K562 (cell line): Measurements from ENCODE around the gene FOXR1. TPM values are rescaled to one million over a fixed set of nuclear protein-coding genes. Genes with fewer than 3 reads are reported as not detected.

Source experiments
- ATAC-seq: fragments of 200-7000 bp; cut with Tn5 transposase; 3 replicates; pipeline ENCODE4 v1.9.1; 2020; ENCODE audit warnings: moderate library complexity
- BruUV-seq: library from RNA; stranded (reverse); fragments of 400-500 nt; replicated peaks from 2 replicates; lab custom pipeline; 2021; lab: Mats Ljungman, UMichigan
- CTCF ChIA-PET: fragments of 300-600 bp; formaldehyde crosslinking; extraction: SDS; loops from one replicate; lab custom pipeline; 2021; ENCODE audit warnings: low intra/inter-chr PET ratio; lab: Yijun Ruan, JAX
- POLR2A ChIA-PET: fragments of 300-600, 350-650 bp; sonication (Branson Sonifier 250); formaldehyde crosslinking; extraction: SDS; loops from one replicate; lab custom pipeline; 2021; ENCODE audit warnings: antibody characterized with exemption, inconsistent platforms; lab: Yijun Ruan, JAX
- DNase-seq, 4 experiments: peaks; one replicate each; pipeline versions ENCODE4 v3.0.0 to v3.0.0-alpha.2; 2011 to 2018; ENCODE audit warnings: low spot score in 3 of 4, mixed read lengths in 3 of 4; ENCODE audit errors: extremely low read depth in 1 of 4
- FAIRE-seq: peaks from 2 replicates; lab custom pipeline; 2011; peaks lifted over from hg19 to GRCh38; lab: Jason Lieb, UNC
- H2AFZ ChIP-seq: 2 replicates; pipeline ENCODE4 v1.6.0; 2011; ENCODE audit warnings: low read depth, low read length, control low read depth, inconsistent platforms
- H3K27ac ChIP-seq: fragments of 200-600 bp; 3 replicates; pipeline ENCODE4 v1.8.0; 2011; ENCODE audit warnings: low read depth, mild to moderate bottlenecking, control low read depth, inconsistent platforms, low read length, moderate library complexity, mixed read lengths; ENCODE audit errors: extremely low read depth
- H3K27me3 ChIP-seq, 2 experiments: fragments of 300-600 bp in 1 of 2; 2 replicates in 1 of 2; 3 replicates in 1 of 2; pipeline versions ENCODE4 v1.6.0 to v1.8.0; 2011; ENCODE audit warnings: inconsistent platforms in 2 of 2, low read length in 2 of 2, mild to moderate bottlenecking in 1 of 2, mixed read lengths in 1 of 2, moderate library complexity in 1 of 2; ENCODE audit not compliant: control insufficient read depth in 2 of 2, insufficient read depth in 2 of 2
- H3K36me3 ChIP-seq: fragments of 300-600 bp; 3 replicates; pipeline ENCODE4 v1.8.0; 2011; ENCODE audit warnings: mild to moderate bottlenecking, low read length, inconsistent platforms; ENCODE audit not compliant: control insufficient read depth, insufficient read depth
- H3K4me1 ChIP-seq, 2 experiments: fragments of 200-600 bp in 1 of 2; replicated peaks in 1 of 2; 2 replicates in 1 of 2; 3 replicates in 1 of 2; pipeline versions ENCODE4 v1.5.1 to v1.8.0; 2011; ENCODE audit warnings: inconsistent platforms in 2 of 2, low read length in 2 of 2, mild to moderate bottlenecking in 1 of 2, mixed read lengths in 1 of 2, moderate library complexity in 1 of 2; ENCODE audit not compliant: control insufficient read depth in 2 of 2, insufficient read depth in 2 of 2
- H3K4me2 ChIP-seq: 2 replicates; pipeline ENCODE4 v1.6.1; 2011; ENCODE audit warnings: low read length, control low read depth, inconsistent platforms, mixed read lengths; ENCODE audit not compliant: insufficient read depth
- H3K4me3 ChIP-seq: fragments of 200-600 bp; sonication (generic), shearing (Covaris generic); 2 replicates; pipeline ENCODE4 v1.5.1; 2016; ENCODE audit warnings: control low read depth, inconsistent platforms
- H3K79me2 ChIP-seq: fragments of 200-600 bp; 3 replicates; pipeline ENCODE4 v1.8.0; 2011; ENCODE audit warnings: low read length, inconsistent platforms; ENCODE audit not compliant: control insufficient read depth, insufficient read depth
- H3K9ac ChIP-seq, 2 experiments: 2 replicates each; pipeline versions ENCODE4 v1.6.0 to v1.6.1; 2011; ENCODE audit warnings: low read depth in 2 of 2, low read length in 2 of 2, control low read depth in 1 of 2, inconsistent platforms in 1 of 2, mild to moderate bottlenecking in 1 of 2, mixed read lengths in 1 of 2; ENCODE audit not compliant: insufficient read depth in 1 of 2
- H3K9me1 ChIP-seq: one replicate; pipeline ENCODE4 v1.6.0; 2011; ENCODE audit warnings: inconsistent platforms, mild to moderate bottlenecking, low read length, moderate library complexity; ENCODE audit not compliant: control insufficient read depth, insufficient read depth
- H3K9me3 ChIP-seq: replicated peaks from 2 replicates; pipeline ENCODE4 v1.5.1; 2011; ENCODE audit warnings: low read depth, low read length, inconsistent platforms; ENCODE audit not compliant: control insufficient read depth, insufficient read depth
- H4K20me1 ChIP-seq: replicated peaks from 2 replicates; pipeline ENCODE4 v1.6.1; 2011; ENCODE audit warnings: low read length, inconsistent platforms, mixed read lengths; ENCODE audit not compliant: control insufficient read depth, insufficient read depth
- ASH1L ChIP-seq: fragments of 450-650 bp; IDR thresholded peaks from 2 replicates; pipeline ENCODE4 v1.6.1; 2018; ENCODE audit warnings: borderline replicate concordance, mild to moderate bottlenecking, low read depth; ENCODE audit not compliant: partially characterized antibody
- CREM ChIP-seq: IDR thresholded peaks from 2 replicates; pipeline ENCODE4 v1.6.1; 2014; ENCODE audit warnings: antibody characterized with exemption, low read depth
- ERF ChIP-seq: fragments of 450-650 bp; formaldehyde crosslinking; IDR thresholded peaks from 2 replicates; pipeline ENCODE4 v1.4.0; 2020; ENCODE audit warnings: mild to moderate bottlenecking, mixed read lengths
- FOXA3 ChIP-seq, 2 experiments: fragments of 450-650 bp in 1 of 2; sonication (generic) in 1 of 2; formaldehyde crosslinking; IDR thresholded peaks in 1 of 2; conservative IDR thresholded peaks in 1 of 2; 2 replicates each; pipeline versions ENCODE4 v1.4.0 to v1.8.0; 2020 to 2022; ENCODE audit warnings: mild to moderate bottlenecking in 2 of 2, missing genetic modification reagents in 1 of 2
- GATA2 ChIP-seq: sonication (generic); formaldehyde crosslinking; IDR thresholded peaks from 2 replicates; pipeline ENCODE4 v1.4.0; 2020; ENCODE audit warnings: mild to moderate bottlenecking, missing genetic modification reagents
- HDAC2 ChIP-seq: fragments of 450-650 bp; IDR thresholded peaks from 2 replicates; pipeline ENCODE4 v1.6.1; 2016; ENCODE audit warnings: mild to moderate bottlenecking
- ID3 ChIP-seq, 2 experiments: fragments of 250-450 bp in 1 of 2; fragments of 450-650 bp in 1 of 2; sonication (Bioruptor Pico) in 1 of 2; IDR thresholded peaks; 2 replicates each; pipeline versions ENCODE4 v1.6.1 to v1.8.0; 2016 to 2021; ENCODE audit warnings: mild to moderate bottlenecking in 2 of 2, moderate library complexity in 2 of 2, missing compliant biosample characterization in 1 of 2, missing genetic modification characterization in 1 of 2
- JUND ChIP-seq, 2 experiments: IDR thresholded peaks; 2 replicates in 1 of 2; 3 replicates in 1 of 2; pipeline ENCODE4 v1.6.1; 2011; ENCODE audit warnings: borderline replicate concordance in 2 of 2, low read depth in 2 of 2, low read length in 2 of 2, improper control_type of control experiment in 1 of 2, missing biosample characterization in 1 of 2, missing genetic modification characterization in 1 of 2, missing genetic modification reagents in 1 of 2
- MAFG ChIP-seq: fragments of 450-650 bp; conservative IDR thresholded peaks from 2 replicates; pipeline ENCODE4 v1.6.1; 2016; ENCODE audit warnings: missing genetic modification characterization, missing compliant biosample characterization
- NELFE ChIP-seq: IDR thresholded peaks from 2 replicates; pipeline ENCODE4 v1.6.1; 2011; ENCODE audit warnings: mild to moderate bottlenecking; ENCODE audit not compliant: insufficient read depth, insufficient read length
- NR2C2 ChIP-seq, 2 experiments: fragments of 200-800 bp in 1 of 2; sonication (Bioruptor generic) in 1 of 2; sonication (generic) in 1 of 2; formaldehyde crosslinking in 1 of 2; IDR thresholded peaks; 2 replicates each; pipeline versions ENCODE4 v1.6.1 to v1.8.0; 2016 to 2022; ENCODE audit warnings: mild to moderate bottlenecking in 1 of 2, missing compliant biosample characterization in 1 of 2, missing genetic modification characterization in 1 of 2, missing genetic modification reagents in 1 of 2
- SMARCA4 ChIP-seq: fragments of 450-650 bp; IDR thresholded peaks from 2 replicates; pipeline ENCODE4 v1.6.1; 2016
- SMARCB1 ChIP-seq: IDR thresholded peaks from 2 replicates; pipeline ENCODE4 v1.6.1; 2011; ENCODE audit warnings: improper control_type of control experiment, low read depth; ENCODE audit not compliant: insufficient read length
- TARDBP ChIP-seq: fragments of 450-650 bp; IDR thresholded peaks from 2 replicates; pipeline ENCODE4 v1.6.1; 2016
- ZEB2 ChIP-seq: fragments of 450-650 bp; IDR thresholded peaks from 2 replicates; pipeline ENCODE4 v1.6.1; 2016
- ZNF146 ChIP-seq: IDR thresholded peaks from one replicate; pipeline ENCODE4 v1.6.1; 2018; ENCODE audit warnings: missing compliant biosample characterization; ENCODE audit not compliant: unreplicated experiment
- ZNF280B ChIP-seq: fragments of 250-450 bp; sonication (Bioruptor Pico); IDR thresholded peaks from 2 replicates; pipeline ENCODE4 v1.5.1; 2021; ENCODE audit warnings: mild to moderate bottlenecking
- ZNF431 ChIP-seq: sonication (generic); formaldehyde crosslinking; IDR thresholded peaks from 2 replicates; pipeline ENCODE4 v1.8.0; 2022; ENCODE audit warnings: mild to moderate bottlenecking, missing genetic modification reagents
- ZNF57 ChIP-seq: fragments of 450-650 bp; formaldehyde crosslinking; IDR thresholded peaks from 2 replicates; pipeline ENCODE4 v1.4.0; 2020; ENCODE audit warnings: mild to moderate bottlenecking, moderate library complexity
- ZNF77 ChIP-seq: fragments of 250-450 bp; sonication (Bioruptor Pico); IDR thresholded peaks from 2 replicates; pipeline ENCODE4 v1.5.0; 2020
- ZNF785 ChIP-seq: fragments of 250-450 bp; sonication (Bioruptor Pico); IDR thresholded peaks from 2 replicates; pipeline ENCODE4 v1.4.0; 2020; ENCODE audit warnings: mild to moderate bottlenecking
- ZSCAN29 ChIP-seq: fragments of 450-650 bp; IDR thresholded peaks from 2 replicates; pipeline ENCODE4 v1.6.1; 2017
- WGBS: fragments of 100-300 bp; shearing (Covaris generic); methylation state at CpG from one replicate; pipeline ENCODE4 v1.1.6; 2016; ENCODE audit warnings: low coverage, mixed read lengths; ENCODE audit not compliant: insufficient coverage; ENCODE audit errors: missing lambda C conversion rate; 5-methylcytosine and 5-hydroxymethylcytosine counted together
- in situ Hi-C: fragments of 300-500 bp; cut with MboI; formaldehyde crosslinking; loops from 4 replicates; pipeline ENCODE4 v1.15.0; 2018; ENCODE audit warnings: inconsistent platforms, mixed read lengths
- intact Hi-C: fragments of 100-400 bp; cut with micrococcal nuclease; formaldehyde crosslinking; loops from 2 replicates; pipeline ENCODE4 v1.14.2; 2022
- polyA plus RNA-seq, 8 experiments: library from polyadenylated mRNA; depleted of rRNA in 4 of 8; stranded (reverse) in 5 of 8; unstranded in 3 of 8; fragments of >200 nt; fragmentation: Nextera tagmentation in 2 of 8; fragmentation: Illumina TruSeq in 1 of 8; extraction: Ambion mirVana in 2 of 8; extraction: Trizol in 1 of 8; gene quantifications; 2 replicates each; pipeline versions ENCODE4 v1.2.1 to v1.2.3, GENCODE V29; 2011 to 2014; ENCODE audit warnings: inconsistent platforms in 1 of 8, missing spikeins in 1 of 8
- total RNA-seq, 7 experiments: library from RNA; depleted of rRNA in 6 of 7; stranded (reverse); fragments of >200 nt in 6 of 7; fragmentation: Illumina TruSeq in 2 of 7; extraction: Trizol in 2 of 7; gene quantifications; 2 replicates each; pipeline versions ENCODE4 v1.2.1 to v1.2.3, GENCODE V29; 2011 to 2021; ENCODE audit warnings: low replicate concordance in 1 of 7

The FOXR1 gene
- total and polyA plus RNA-seq, 9 of the 15 experiments (the other 6 are each of a cell fraction or from before 2014, with no cell fraction given): not detected

GRCh38 chr11:118998388-118998717, 26.8 kb downstream of the FOXR1 start:
- Histone ChIP-seq H3K4me1 (peaks cover 9 to 13% of the 10 kb centered on the region in 2 experiments; a peak in 4 of 5 replicates), H3K9me3 (no peaks in the 10 kb centered on the region), H3K4me2 (peak overlapping the region; percentile 100), H3K9ac (peak overlapping the region; percentile 77 to 91), H3K27ac (peak overlapping the region; percentile 46; the same call in 2 of the 3 replicates), H3K4me3 (peak overlapping the region; percentile 83), H4K20me1 (no peaks in the 10 kb centered on the region), H3K36me3 (peaks cover 35% of the 10 kb centered on the region; the same call in 2 of the 3 replicates), H2AFZ (peak overlapping the region; percentile 90), H3K79me2 (peaks cover 30% of the 10 kb centered on the region), H3K9me1 (no peaks in the 10 kb centered on the region), H3K27me3 (no peaks in the 10 kb centered on the region)
- FAIRE-seq (no peak), DNase-seq (no peak), ATAC-seq (peak; percentile 14)
- ChIA-PET POLR2A (interaction anchor here (1.0 to 1.5 kb wide), 5 partner anchors 14 to 377 kb away, joined by 3 to 9 read pairs (median 6); partner anchors contain the start of genes RPS25 and TRAPPC4), CTCF (no interaction called here)
- intact Hi-C loops: loop anchor here (1.0 kb wide), 1 partner anchor 20 kb away; the partner anchor contains the start of genes RPS25 and TRAPPC4
- TSS peak; percentile 51 for BruUV-seq
- in situ Hi-C loops: no loop called here
- 2% methylated on average over 10 of the region's 19 CpGs for WGBS
- TF ChIP-seq MAFG (no peak), ZNF431 (CRISPR knock-in tag) (0 out of 2 replicates have a peak, but pooled peaks have one; percentile 2), FOXA3 (CRISPR knock-in tag; conservative IDR thresholded peaks at IDR 0.05 in 1 of 2, IDR thresholded peaks at IDR 0.05 in 1 of 2) (0 out of 4 replicates have a peak, but pooled peaks of 1 of the 2 experiments have one; percentile 29), NR2C2 (CRISPR knock-in tag; IDR thresholded peaks at IDR 0.05) (no peak), NR2C2 (tag; IDR thresholded peaks at IDR 0.05) (peak; percentile 97; the same call in 1 of the 2 replicates), ZSCAN29 (no peak), ZNF57 (no peak), TARDBP (no peak), CREM (no peak), GATA2 (CRISPR knock-in tag) (no peak), ZEB2 (0 out of 2 replicates have a peak, but pooled peaks have one; percentile 0), JUND (IDR thresholded peaks at IDR 0.05; ENCODE audit: borderline replicate concordance, low read depth, low read length) (no peak), JUND (tag; IDR thresholded peaks at IDR 0.05; ENCODE audit: borderline replicate concordance, low read depth, low read length) (no peak), SMARCA4 (no peak), ASH1L (no peak), ZNF785 (CRISPR knock-in tag) (no peak), ZNF280B (CRISPR knock-in tag) (no peak), ERF (CRISPR knock-in tag) (no peak), ID3 (CRISPR knock-in tag; IDR thresholded peaks at IDR 0.05) (no peak), ID3 (tag; IDR thresholded peaks at IDR 0.05) (no peak), ZNF146 (CRISPR knock-in tag) (no peak), HDAC2 (no peak), SMARCB1 (no peak), ZNF77 (CRISPR knock-in tag) (no peak), NELFE (no peak)
